GM12873 (cell line): Measurements from ENCODE around the gene LRMDA.

ENCODE experiments used
- TF ChIP-seq, protein P1 (sequence below): IDR thresholded peaks from 2 replicates; pipeline ENCODE4 v1.5.1; 2012; ENCODE audit warnings: low read depth, mild to moderate bottlenecking, moderate library complexity, low read length, control low read depth; ENCODE audit not compliant: insufficient read depth; ENCODE audit errors: missing control alignments

The LRMDA gene

DNA sequence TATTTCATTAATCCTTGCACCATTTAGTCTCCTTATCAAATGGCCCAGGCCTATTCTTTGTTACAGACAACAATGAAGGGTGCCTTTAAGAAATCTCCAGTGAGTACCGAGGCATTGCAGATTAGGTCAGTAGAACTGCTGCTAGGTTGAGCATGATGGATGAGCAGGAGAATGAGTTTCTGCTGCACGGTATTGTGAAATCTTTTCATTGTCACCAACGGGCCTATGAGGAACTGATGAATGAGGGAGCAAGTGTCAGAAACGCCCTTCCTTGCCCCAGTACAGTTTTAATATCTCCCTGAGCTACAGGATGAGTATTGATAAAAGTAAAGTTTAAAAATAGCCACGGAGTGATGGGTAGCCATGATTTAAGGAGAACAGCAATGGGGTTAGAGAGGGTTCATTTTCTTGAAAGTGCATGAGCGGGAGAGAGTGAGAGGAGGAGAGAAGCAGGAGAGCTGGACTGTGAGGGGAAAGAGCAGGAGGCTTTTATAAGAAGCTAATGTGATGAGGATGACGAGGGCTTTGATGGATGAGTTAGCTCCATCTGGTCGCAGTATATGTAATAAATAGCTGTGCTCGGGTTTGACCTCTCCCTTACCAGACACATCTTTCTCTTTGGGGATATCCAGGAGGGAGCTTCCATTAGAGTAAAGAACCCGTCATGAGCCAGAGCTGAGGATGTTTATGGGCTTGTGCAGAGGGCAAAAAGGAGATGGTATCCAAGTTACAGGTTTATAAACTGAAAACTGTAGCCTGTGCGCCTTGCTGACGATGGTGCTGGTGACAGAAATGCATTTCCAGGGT is 526.1 kb downstream of the LRMDA start:
- TF ChIP-seq, protein P1, sequence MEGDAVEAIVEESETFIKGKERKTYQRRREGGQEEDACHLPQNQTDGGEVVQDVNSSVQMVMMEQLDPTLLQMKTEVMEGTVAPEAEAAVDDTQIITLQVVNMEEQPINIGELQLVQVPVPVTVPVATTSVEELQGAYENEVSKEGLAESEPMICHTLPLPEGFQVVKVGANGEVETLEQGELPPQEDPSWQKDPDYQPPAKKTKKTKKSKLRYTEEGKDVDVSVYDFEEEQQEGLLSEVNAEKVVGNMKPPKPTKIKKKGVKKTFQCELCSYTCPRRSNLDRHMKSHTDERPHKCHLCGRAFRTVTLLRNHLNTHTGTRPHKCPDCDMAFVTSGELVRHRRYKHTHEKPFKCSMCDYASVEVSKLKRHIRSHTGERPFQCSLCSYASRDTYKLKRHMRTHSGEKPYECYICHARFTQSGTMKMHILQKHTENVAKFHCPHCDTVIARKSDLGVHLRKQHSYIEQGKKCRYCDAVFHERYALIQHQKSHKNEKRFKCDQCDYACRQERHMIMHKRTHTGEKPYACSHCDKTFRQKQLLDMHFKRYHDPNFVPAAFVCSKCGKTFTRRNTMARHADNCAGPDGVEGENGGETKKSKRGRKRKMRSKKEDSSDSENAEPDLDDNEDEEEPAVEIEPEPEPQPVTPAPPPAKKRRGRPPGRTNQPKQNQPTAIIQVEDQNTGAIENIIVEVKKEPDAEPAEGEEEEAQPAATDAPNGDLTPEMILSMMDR: no peak

GRCh38 chr10:75959209-75959608 is 527.8 kb downstream of the LRMDA start:
- TF ChIP-seq, protein P1: no peak

DNA sequence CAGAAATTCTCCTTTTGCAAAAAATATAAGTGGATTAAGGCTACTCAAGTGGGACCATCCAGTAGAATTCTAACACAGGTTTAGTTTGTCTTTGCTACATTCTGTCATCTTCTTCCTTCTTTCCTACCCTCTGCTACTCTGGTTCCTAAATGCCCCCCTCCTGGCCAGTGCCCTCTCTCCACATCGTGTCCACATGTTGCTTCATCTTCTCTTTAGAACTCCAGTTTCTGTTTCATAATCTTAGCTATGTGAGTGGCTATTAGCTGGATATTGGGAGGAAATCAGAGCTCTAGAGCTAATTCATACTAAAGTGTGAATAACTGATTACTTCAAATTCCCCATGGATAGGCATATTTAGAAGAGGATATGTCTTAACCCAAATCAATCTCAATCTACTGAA is 528.5 kb downstream of the LRMDA start:
- TF ChIP-seq, protein P1: no peak

- TF ChIP-seq, protein P1: no peak
These were observed 531.1 kb downstream of the LRMDA start for GRCh38 chr10:75962395-75963061.

DNA sequence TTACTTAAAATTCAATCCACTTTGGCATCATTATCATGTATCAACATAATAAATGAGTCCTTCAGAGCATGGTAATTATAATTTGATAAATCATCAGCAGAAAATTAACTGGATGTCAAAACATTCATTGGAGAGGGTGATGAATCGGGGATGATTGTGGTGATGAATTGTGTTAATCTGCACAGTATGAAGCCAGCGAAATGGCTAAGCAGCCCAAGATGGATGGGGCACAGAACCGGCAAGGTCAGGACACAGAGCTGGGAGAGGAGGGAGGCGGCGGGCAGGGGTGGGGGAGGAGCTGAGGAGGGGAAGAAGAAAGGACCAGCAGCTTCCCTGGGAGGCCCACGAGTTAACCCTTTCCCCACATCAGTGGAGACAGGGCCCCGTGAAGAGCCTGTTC is 536.1 kb downstream of the LRMDA start:
- TF ChIP-seq, protein P1: no peak

DNA sequence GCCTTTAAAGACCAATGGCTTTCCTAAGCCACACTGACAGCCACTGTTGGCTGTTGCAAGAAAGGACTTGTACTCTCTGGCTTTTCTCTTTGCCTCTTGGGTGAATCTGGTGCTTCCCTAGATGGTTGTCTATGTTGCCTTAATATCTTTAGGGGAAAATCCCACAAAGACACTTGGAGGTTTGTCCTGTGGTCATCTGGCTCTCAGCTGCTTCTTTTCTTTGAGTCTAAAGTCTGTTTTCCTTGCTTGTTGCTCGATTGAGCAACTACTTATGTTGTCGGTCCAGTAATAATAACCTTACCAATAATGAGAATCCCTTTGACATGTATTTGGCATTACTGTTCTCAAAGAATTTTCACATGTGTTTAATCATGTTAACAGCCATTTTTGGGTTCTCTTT is 537.6 kb downstream of the LRMDA start:
- TF ChIP-seq, protein P1: no peak

GRCh38 chr10:75971402-75972211 is 540.2 kb downstream of the LRMDA start:
- TF ChIP-seq, protein P1: no peak
